GM19351 (cell line): ENCODE results near the gene ACTN2.
"Not testable (repeated sequence)": the region's sequence is repeated elsewhere in the genome, so short reads cannot be mapped to it uniquely, and the experiment has no call there.

Source experiments
- ATAC-seq: cut with Tn5 transposase; IDR thresholded peaks from one replicate; pipeline ENCODE4 v1.9.1; 2021; ENCODE audit warnings: mild to moderate bottlenecking, moderate library complexity; ENCODE audit not compliant: unreplicated experiment

ACTN2 gene

DNA sequence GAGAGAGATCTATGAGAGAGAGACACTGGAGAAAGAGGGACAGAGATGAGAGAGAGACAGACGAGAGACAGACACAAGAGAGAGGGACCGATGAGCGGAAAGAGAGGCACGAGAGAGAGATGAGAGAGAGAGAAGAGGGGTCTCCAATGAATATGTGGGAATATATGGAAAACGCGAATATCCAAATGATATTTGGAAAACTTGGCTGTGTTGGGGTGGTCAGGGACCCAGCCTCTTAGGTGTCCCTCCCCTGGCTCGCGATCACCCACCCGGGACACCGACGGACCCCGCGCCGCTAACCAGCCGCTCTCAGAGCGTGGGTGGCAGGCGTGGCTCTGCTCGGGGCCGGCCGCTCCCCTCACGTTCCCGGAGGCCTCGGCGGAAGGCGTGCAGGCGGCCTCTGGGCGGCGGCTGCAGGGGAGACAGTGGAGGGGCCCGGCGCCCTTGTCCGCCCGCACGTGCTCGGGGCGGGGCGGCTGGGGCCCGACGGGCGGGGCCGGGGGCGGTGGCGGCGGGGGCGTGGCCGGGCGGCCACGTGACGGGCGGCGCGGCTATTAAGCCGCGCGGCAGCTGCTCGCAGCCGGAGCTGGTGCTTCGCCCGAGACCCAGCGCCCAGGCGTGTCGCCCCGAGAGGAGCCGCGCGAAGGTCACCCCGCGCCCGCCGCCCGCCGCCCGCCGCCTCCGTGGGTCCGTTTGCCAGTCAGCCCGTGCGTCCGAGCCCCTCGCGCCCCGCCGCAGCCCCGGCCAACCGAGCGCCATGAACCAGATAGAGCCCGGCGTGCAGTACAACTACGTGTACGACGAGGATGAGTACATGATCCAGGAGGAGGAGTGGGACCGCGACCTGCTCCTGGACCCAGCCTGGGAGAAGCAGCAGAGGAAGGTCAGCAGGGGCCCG, at the start of gene ACTN2:
TSS of gene ACTN2 (plus strand) at position 583 of the 898 bp plus-strand sequence. CDS start at position 758, 175 bp downstream.
- peak; percentile 86 for ATAC-seq

DNA sequence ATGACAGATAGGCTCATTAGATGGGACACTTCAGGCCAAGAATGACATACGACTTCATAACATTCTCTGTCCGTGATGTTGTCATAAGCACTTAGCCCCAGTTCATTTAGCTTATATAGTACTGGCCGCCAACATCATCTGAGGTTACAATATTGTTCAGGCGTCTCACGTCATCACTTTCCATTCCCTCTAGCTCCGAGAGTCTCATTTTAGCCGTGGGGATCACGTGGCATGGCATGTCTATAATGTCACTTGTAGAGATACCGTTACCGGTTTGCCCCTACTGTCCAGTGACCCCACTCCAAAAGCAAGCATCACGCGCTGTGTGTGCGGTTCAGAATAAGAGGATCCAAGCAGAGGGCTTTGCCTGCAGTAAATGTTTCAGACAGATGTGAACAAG, 47.4 kb upstream of the ACTN2 start:
- no peak for ATAC-seq

DNA sequence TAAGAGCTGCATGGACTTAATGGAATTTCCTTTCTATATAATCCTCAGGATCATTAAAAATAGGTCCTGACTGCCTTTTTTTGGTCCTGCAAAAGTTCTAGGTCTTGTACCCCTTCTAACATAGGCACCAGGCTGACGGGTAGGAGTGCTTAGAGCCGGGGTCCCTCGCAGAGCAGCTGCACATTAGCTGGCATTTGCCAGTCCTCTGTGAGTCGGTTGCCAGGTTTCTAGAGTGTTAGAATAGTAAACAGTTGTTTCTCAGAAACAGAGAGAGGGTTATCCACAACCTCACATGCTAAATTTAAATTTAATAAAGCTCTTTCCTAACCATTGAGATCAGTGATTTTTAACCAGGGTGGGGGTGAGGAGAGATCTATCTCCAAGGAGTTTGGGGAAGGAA, 46.6 kb upstream of the ACTN2 start:
- no peak for ATAC-seq

DNA sequence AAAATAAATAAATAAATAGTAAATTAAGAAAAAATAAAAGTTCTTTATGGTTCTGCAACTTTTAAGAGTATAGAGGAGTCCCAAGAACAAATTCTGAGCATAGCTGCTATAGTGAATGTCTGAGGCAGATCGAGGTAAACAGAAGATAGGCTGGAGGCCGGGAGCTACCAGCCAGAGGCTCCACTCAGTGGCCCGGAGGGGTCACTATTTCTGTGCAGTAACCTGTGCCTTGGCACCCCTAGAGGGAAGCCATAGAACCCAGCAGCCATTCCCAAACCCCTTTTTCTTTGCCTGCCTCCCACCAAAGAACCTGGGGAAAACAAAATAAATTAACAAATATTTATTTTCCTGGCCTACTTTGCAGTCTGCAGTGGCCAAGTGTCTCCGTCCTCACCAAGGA, 43.5 kb upstream of the ACTN2 start:
- no peak for ATAC-seq

DNA sequence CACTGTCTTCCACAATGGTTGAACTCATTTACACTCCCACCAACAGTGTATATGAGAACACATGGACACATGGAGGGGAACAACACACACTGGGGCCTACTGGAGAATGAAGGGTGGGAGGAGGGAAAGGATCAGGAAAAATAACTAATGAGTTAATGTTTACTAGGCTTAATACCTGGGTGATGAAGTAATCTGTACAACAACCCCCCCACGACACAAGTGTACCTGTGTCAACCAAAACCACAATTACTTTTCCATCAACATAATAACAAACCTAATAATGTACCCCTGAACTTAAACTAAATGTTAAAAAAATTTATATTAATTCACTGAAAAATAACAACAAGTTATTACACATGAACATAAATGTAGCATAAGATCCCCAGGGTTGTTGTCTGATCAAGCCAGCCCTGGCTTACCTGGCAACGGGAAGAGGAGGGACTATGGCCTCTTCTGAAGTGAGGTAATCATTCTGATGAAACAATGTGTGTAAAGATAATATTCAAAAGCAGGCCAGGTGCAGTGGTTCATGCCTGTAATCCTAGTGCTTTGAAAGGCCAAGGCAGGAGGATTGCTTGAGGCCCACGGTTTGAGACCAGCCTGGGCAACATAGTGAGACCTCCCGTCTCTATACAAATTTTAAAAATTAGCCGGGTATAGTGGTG, 41.2 kb upstream of the ACTN2 start:
- ATAC-seq = no peak

DNA sequence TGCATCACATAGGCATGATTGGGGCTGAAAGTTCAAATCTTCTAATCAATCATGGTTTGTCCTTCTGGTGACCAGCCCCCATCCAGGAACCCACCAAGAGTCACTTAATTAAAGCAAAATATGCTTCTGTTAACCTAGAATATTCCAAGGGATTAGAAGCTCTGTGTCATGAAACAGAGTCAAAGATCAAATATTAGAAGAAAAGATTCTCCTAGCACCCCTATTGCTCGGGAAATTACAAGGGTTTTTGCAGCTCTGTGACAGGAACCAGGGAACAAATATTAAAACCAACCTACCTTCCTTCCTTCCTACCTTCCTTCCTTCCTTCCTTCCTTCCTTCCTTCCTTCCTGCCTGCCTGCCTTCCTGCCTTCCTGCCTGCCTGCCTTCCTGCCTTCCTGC, 31.8 kb upstream of the ACTN2 start:
- no peak for ATAC-seq

DNA sequence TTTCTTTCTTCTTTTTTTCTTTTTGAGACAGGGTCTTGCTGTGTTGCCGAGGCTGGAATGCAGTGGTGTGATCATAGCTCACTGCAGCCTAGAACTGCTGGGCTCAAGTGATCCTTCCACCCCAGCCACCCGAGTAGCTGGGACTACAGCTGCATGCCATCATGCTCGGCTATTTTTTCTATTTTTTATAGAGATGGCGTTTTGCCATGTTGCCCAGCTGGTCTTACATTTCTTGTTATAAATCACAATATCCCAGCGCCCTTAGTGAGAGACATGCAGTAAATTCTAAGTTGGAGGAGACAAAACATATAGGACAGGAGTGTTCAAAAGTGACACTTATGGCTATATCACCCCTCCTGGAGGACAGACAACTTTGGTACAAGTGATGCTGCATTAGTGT, 31.3 kb upstream of the ACTN2 start:
- no peak for ATAC-seq

DNA sequence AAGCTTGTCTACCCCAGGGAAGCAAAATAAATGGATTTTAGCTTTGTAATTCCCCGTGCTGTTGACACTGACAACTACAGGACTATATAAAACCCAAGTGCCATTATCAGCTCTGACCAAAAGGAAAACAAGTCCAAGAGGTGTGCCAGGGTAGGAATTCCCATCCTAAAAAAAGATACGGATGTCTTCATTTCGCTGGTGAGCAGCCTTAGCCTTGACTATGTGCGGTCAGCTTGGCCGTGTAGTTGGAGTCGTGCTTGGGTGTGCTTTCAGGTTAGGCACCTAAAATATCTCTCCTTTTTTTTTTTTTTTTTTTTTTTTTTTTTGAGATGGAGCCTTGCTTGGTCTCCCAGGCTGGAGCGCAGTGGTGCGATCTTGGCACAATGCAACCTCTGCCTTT, 28.9 kb upstream of the ACTN2 start:
- no peak for ATAC-seq

DNA sequence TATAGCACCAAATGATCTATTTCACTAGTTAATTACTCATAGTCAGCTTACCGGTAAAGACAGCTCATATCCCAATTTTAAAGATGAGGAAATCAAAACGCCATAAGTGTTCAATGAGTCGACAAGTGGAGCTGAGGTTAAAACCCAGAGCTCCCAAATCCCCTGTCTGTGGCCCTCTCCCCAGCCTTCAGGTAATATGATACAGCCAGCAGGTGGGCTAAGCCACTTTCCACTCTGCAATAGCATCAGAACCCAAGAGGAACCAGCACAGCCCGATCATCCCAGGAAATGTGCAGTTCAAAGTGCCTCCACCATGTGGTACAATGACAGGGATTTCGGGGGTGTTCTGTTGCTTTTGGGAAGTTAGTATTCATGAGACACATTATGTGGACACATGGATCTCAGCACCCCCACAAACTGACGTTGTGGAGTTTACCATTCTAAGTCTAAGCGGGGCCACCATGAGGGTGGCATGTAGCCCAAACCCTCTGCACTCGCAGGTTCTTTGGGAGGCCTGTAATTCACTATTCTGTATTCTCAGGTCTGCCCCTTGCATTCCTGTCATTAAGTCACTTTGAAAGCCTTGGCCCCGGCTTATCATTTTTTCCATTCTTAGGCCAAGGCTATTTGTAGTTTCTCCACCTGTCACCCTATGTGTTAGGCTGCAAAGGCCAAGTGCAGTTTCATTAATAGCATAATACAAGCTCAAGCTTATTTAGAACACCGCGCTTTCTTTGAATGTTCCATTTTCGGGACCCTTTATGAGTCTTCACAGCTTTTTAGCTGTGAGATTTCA, 26.3 kb upstream of the ACTN2 start:
- no peak for ATAC-seq

DNA sequence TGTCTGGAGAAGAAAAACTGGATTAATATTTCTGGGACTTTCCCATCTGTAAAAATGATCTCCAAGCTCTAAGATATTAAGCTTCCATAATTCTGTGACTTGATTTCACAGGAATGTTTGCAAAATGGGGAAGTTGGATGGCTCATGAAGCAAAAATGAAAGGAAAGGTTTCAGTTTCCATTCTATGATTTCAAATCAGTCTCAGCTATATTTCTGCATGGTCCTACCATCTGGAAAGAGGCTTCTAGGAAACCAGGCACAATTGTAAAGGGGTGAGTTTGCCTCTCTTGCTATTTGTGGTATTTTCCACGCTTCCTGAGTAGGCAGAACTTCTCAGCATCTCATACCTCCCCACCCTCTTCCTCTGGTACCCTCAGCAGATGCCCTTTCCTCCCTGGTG, 22.4 kb upstream of the ACTN2 start:
- no peak for ATAC-seq

DNA sequence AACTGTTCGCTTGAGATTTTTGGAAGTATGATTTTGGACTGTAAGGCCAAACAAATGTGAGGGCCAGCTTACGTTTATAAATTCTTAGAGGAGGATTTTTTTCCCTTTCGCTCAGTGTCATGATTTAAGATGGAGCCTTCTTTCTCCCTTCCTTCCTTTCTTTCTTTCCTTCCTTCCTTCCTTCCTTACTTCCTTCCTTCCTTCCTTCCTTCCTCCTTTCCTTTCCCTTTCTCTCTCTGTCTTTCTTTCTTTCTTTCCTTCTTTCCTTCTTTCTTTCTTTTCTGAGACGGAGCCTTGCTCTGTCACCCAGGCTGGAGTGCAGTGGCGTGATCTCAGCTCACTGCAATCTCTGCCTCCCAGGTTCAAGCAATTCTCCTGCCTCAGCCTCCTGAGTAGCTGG, 17.4 kb upstream of the ACTN2 start:
- not testable (repeated sequence) for ATAC-seq

DNA sequence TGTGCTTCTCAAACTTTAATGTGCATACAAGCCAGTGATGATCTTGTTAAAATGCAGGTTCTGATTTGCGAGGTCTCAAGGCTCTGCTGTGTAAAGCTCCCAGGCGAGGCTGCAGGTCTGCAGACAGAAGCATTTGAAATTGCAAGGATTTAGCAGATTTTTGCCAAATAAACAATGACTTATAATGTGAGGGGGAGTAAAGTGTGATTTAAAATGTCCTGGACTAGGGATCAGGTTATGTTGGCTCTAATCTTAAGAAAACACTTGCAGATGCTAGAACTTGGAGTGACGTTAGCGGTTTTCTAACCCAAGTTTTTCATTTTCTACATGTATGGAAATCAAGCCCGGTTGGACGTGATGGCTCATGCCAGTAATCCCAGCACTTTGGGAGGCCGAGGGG, 16.2 kb upstream of the ACTN2 start:
- no peak for ATAC-seq

DNA sequence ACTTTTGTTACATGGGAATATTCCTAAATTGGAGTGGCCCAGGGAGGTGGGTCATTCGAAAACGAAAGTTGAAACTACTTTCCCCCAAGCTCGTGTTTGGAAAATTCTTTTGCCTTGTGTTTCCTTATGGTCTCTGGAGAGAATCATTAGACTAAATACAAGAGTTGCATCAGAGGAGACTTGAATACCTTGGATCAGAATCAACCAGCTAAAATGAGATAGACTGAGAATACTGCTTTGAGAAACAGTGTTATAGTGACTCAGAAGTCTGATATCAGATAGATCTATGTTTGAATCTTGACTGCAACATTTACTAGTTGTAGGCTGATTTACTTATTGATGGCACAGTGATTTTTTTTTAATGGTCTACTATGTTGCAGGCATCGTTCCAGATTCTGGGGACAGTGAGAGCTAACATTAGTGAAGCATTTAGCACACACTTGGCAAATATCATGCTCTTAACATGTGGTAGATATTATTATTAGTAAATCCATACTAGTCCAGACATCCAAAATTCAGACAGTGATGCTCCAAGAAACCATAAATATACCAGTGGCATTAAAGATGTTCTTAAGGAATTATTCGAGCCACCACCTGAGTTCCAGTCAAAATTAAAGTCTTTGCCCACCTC, 12.9 kb upstream of the ACTN2 start:
- ATAC-seq = no peak

DNA sequence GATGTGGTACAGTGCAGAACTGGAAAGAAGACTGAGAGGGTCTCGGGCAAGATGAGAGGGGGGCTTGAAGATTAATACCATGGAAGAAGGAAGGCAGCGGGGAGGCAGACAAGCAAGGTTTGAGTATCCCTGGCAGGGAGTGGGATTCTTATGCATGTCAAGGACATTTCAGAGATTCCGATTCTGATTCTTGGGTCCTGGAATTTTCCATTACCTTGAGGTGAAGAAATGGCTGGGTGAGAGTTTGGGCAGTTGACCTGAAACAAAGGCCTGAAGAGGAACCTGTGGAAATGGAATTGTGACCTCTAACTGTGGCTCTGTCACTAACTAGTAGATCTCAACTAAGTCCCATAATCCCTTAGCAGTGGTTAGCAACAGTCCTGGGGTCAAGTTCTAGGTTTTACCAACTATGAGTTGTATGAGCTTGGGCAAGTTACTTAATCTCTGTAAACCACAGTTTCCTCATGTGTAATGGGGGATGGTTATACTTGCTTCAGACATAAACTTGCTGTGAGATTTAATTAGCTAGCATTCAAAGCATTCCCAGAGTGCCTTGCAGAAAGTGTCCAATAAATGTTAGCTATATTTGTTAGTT, 8.6 kb upstream of the ACTN2 start:
- ATAC-seq = no peak

DNA sequence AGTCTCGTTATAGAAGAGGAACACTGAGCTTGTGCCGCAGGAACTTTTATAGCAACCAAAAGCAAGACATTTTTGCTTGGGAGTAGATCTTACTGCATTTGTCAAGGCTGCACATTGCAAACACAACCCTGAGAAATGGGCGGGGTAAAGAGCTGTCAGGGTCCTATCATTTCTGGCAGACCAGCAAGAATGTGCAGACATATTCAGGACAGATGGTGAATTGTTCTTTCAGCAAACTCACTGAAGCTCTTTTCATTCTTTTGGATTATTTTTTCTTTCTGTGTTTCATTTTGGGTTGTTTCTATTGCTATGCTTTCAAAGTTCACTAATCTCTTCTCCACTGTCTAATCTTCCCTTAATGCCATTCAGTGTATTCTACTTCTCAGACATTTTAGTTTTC, 5.1 kb upstream of the ACTN2 start:
- ATAC-seq = no peak

DNA sequence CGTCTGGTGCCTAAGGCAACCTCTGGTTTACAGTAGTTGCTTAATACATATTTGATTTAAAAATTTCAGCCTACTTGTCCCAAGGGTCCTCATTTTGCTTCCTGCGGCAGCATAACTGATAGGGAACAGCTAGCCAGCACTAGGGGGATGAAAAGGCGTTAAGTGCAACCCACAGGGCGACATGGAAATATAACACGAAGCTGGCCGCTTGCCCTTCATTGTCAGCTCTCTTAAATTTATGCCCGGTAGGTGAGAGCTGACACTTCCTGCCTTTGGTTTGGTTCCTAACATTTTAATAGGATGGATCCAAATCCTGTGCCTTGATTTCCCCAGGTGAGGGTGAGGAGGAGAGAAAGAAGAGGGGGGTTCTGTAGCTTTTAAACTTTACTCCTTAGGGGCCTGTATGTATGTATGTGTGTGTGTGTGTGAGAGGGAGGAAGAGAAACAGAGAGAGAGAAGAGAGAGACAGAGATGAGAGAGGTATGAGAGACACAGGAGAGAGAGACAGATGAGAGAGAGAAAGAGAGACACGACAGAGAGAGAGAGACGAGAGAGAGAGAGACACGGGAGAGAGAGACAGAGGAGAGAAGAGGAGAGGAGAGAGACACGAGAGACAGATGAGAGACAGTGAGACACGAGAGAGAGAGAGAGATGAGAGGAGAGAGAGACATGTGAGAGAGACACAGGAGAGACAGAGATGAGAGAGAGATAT, 938 bp upstream of the ACTN2 start:
- ATAC-seq = no peak

DNA sequence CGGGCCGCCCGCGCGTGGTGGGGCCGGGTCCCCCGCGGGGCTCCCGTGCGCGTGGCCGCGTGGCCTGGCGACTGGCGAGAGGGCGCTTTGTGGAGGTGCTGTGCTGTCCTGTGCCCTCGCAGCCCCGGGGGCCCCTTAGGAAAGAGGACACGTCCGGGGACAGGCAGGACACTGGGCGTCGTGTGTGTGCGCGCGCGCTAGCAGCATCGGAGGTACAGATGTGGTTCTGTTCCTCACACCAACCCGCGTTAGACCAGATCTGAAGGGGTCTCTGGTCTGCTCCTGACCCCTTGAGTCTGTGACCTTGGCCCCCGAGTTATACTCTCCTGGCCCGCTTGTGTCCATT, 489 bp downstream of the ACTN2 start:
- no peak for ATAC-seq

DNA sequence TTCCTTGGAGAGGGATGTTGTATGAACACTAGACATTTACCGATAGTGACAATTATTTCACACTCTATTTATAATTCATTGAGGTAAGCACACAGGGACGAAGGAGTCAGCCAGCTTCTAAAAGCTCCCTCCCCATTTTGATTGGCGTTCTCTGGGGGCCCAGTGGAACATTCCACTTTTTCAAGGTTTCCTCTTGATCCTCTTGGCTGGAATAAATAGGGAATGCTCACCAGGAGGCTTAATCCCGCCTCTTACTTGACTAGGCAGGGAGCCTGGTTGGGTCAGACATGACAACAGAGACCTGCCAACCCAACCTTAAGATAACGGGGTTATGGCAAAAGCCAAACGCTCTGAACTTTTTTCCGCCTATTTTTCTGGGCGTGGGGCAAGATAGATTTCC, 974 bp downstream of the ACTN2 start:
- no peak for ATAC-seq

DNA sequence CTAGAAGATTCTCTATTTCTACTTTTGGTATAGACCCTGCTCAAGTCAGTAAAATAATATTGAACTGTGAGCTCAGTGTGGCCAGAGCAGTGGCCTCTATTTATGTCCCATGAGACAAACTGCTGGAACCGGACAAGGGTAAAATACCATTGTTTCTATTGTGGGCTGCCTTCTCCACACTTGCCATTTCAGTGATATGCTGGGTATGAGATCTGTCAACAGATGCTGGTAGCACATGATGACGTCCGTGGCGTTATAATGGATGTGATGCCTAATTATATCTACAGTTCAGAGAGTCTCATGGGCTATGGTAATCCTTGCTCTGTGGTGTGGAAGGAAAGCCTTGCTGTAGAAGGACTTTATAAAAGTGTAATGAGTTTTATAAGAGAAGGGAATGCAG, 2.4 kb downstream of the ACTN2 start:
- ATAC-seq = no peak
